HL-60 (cell line): ENCODE data around the gene PPP1R12B.

Experiments
- DNase-seq, 2 experiments: peaks; one replicate each; pipeline ENCODE4 v3.0.0-alpha.2; 2010 to 2020; ENCODE audit warnings: low read depth in 1 of 2, low spot score in 1 of 2
- H3K27ac ChIP-seq: fragments of 250-450 bp; sonication (Bioruptor Pico); replicated peaks from 2 replicates; pipeline ENCODE4 v1.5.1; 2020; ENCODE audit warnings: mild to moderate bottlenecking, moderate library complexity
- H3K27me3 ChIP-seq: fragments of 250-450 bp; sonication (Bioruptor Pico); 2 replicates; pipeline ENCODE4 v1.5.1; 2021; ENCODE audit warnings: mild to moderate bottlenecking, moderate library complexity; ENCODE audit not compliant: insufficient read depth, poor library complexity, severe bottlenecking
- H3K4me3 ChIP-seq: replicated peaks from 2 replicates; pipeline ENCODE4 v1.5.1; 2011; ENCODE audit warnings: mild to moderate bottlenecking, control low read depth, low read length; ENCODE audit not compliant: insufficient read depth
- CTCF ChIP-seq: IDR thresholded peaks from one replicate; pipeline ENCODE4 v1.5.1; 2011; ENCODE audit warnings: low read length, control low read depth, inconsistent platforms; ENCODE audit not compliant: insufficient read depth
- GABPA ChIP-seq: IDR thresholded peaks from 2 replicates; pipeline ENCODE4 v1.6.1; 2012; ENCODE audit warnings: low read depth
- POLR2AphosphoS5 ChIP-seq: IDR thresholded peaks from 2 replicates; pipeline ENCODE4 v1.6.1; 2012; ENCODE audit warnings: low read depth
- REST ChIP-seq: IDR thresholded peaks from 2 replicates; pipeline ENCODE4 v1.6.1; 2012; ENCODE audit warnings: low read depth; ENCODE audit not compliant: insufficient replicate concordance
- SPI1 ChIP-seq: IDR thresholded peaks from 2 replicates; pipeline ENCODE4 v1.6.1; 2012; ENCODE audit warnings: low read depth, mild to moderate bottlenecking, borderline replicate concordance

Gene PPP1R12B

DNA sequence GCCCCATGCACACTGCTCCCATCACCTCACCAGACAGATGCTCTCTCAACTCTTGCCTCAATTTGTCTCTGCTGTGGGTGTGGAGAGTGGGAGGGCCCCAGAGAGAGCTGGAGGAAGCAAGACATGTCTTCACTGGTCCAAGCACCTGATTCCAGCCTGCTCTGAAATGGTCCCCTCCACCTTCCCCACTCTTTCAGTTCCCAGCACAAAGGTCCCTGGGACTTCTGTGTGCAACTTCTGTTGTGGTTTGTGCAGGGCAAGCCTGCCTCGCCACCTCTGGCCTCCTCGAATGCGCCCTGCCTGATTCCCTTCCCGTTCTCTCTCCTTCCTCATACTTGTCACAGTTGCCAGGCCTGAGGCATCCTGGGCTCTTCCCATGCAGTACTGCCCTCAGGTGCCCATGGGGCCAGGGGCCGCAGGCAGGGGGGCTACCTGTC lies 242.5 kb downstream of the PPP1R12B start:
- Histone ChIP-seq H3K4me3 (no peak overlapping the region), H3K27me3 (no peaks in the 10 kb centered on the region), H3K27ac (no peak overlapping the region)
- DNase-seq = no peak
- TF ChIP-seq GABPA = no peak
- no peak for TF ChIP-seq CTCF
- TF ChIP-seq SPI1 = no peak
- TF ChIP-seq POLR2AphosphoS5 = 0 out of 2 replicates have a peak, but pooled peaks have one; percentile 16

- no peak overlapping the region for H3K27ac ChIP-seq
- TF ChIP-seq POLR2AphosphoS5 (0 out of 2 replicates have a peak, but pooled peaks have one; percentile 9), SPI1 (no peak)
- H3K4me3 ChIP-seq = no peak overlapping the region
- H3K27me3 ChIP-seq = no peaks in the 10 kb centered on the region
- DNase-seq = no peak
These were observed 243.0 kb downstream of the PPP1R12B start for GRCh38 chr1:202591515-202591914.

DNA sequence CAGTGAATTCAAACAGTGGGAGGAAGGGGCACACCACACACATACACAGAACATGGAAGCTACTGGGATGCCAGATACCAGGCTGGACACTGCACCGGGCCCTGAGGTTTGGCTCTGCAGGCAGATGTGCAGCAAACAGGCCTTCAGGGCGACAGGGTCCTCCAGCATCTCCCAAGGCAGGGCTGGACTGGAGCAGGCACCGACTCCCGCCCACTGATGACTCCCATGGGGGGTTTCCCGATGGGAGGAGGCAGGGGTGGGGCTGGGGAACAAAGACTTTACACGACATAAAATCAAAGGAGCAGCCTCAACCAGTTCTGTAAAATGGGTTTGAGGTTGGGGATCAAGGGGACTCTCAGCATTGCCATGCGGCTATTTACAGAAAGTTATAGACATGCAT lies 243.6 kb downstream of the PPP1R12B start:
- no peak for DNase-seq
- no peaks in the 10 kb centered on the region for H3K27me3 ChIP-seq
- H3K4me3 ChIP-seq = no peak overlapping the region
- TF ChIP-seq POLR2AphosphoS5 = no peak
- no peak for TF ChIP-seq SPI1
- no peak for TF ChIP-seq REST
- no peak for TF ChIP-seq GABPA
- TF ChIP-seq CTCF = no peak
- H3K27ac ChIP-seq = no peak overlapping the region

DNA sequence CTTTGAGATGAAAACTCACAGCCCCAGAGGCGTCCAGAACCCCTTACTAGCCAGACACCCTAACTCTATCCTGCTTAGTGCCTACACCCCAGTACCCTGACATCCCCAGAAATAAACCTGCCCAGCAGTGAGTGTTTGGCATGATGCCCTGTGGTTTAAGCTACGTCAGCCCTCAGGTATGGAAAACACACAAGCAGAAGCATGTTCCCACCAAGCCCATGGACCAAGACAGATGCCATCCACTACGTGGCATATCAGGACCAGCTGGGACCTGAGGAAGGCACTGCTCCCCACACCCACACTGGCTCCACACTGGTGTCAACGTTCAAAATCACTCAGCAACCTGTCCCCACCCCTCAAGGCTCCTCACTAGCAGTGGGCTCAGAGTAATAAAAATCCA lies 245.3 kb downstream of the PPP1R12B start:
- TF ChIP-seq GABPA (no peak), REST (no peak), SPI1 (no peak), POLR2AphosphoS5 (no peak), CTCF (no peak)
- Histone ChIP-seq H3K27ac (no peak overlapping the region), H3K4me3 (no peak overlapping the region), H3K27me3 (no peaks in the 10 kb centered on the region)
- no peak for DNase-seq
